Activated effector memory CD4-positive, alpha-beta T cell treated with anti-CD3 and anti-CD28 coated beads, Interleukin-2, amount 50 U/mL, for 16 hours (primary cell): ENCODE data around the gene DNM3.

Experiments
- DNase-seq: peaks from one replicate; pipeline ENCODE4 v3.0.0-alpha.2; 2020

DNM3 gene

GRCh38 chr1:172119184-172119583, 277.9 kb downstream of the DNM3 start:
- no peak for DNase-seq

GRCh38 chr1:172120381-172120780, 279.1 kb downstream of the DNM3 start:
- no peak for DNase-seq

GRCh38 chr1:172121081-172121717, 279.9 kb downstream of the DNM3 start:
- DNase-seq = no peak

- no peak for DNase-seq
Observed at GRCh38 chr1:172122381-172122780, 281.1 kb downstream of the DNM3 start.

GRCh38 chr1:172125250-172125649, 284.0 kb downstream of the DNM3 start:
- no peak for DNase-seq

- DNase-seq = no peak
Observed at GRCh38 chr1:172125812-172126430, 284.6 kb downstream of the DNM3 start.

GRCh38 chr1:172132836-172133235, 291.5 kb downstream of the DNM3 start:
- DNase-seq = no peak

- no peak for DNase-seq
Observed at GRCh38 chr1:172134087-172134731, 292.9 kb downstream of the DNM3 start.

- no peak for DNase-seq
Observed at GRCh38 chr1:172135076-172135672, 293.9 kb downstream of the DNM3 start.

- no peak for DNase-seq
Observed at GRCh38 chr1:172135978-172136610, 294.8 kb downstream of the DNM3 start.

- no peak for DNase-seq
Observed at GRCh38 chr1:172136925-172137324, 295.6 kb downstream of the DNM3 start.

- DNase-seq = no peak
Observed at GRCh38 chr1:172137703-172138454, 296.6 kb downstream of the DNM3 start.

- no peak for DNase-seq
Observed at GRCh38 chr1:172138634-172139033, 297.3 kb downstream of the DNM3 start.

- DNase-seq = no peak
Observed at GRCh38 chr1:172139196-172139595, 297.9 kb downstream of the DNM3 start.

GRCh38 chr1:172140072-172140471, 298.8 kb downstream of the DNM3 start:
- DNase-seq = no peak

GRCh38 chr1:172140591-172140990, 299.3 kb downstream of the DNM3 start:
- no peak for DNase-seq

GRCh38 chr1:172141341-172141881, 300.1 kb downstream of the DNM3 start:
- no peak for DNase-seq

GRCh38 chr1:172142324-172142723, 301.0 kb downstream of the DNM3 start:
- DNase-seq = no peak

- no peak for DNase-seq
Observed at GRCh38 chr1:172143384-172144055, 302.2 kb downstream of the DNM3 start.

- DNase-seq = no peak
Observed at GRCh38 chr1:172144445-172145061, 303.3 kb downstream of the DNM3 start.

- DNase-seq = no peak
Observed at GRCh38 chr1:172145231-172145651, 303.9 kb downstream of the DNM3 start.
